NB4 (cell line): ENCODE data around the gene IQCE.

ENCODE experiments used
- DNase-seq: peaks from one replicate; pipeline ENCODE4 v3.0.0; 2010; ENCODE audit warnings: low read depth
- H3K4me3 ChIP-seq: one replicate; pipeline ENCODE4 v1.5.1; 2011; ENCODE audit warnings: mild to moderate bottlenecking, low read depth, low read length, moderate library complexity
- MAX ChIP-seq: IDR thresholded peaks from 2 replicates; pipeline ENCODE4 v1.6.1; 2011; ENCODE audit warnings: low read depth, low read length
- MYC ChIP-seq: IDR thresholded peaks from 2 replicates; pipeline ENCODE4 v1.6.1; 2011; ENCODE audit warnings: low read depth, low read length
- POLR2A ChIP-seq: IDR thresholded peaks from 2 replicates; pipeline ENCODE4 v1.6.1; 2011; ENCODE audit warnings: mild to moderate bottlenecking; ENCODE audit not compliant: insufficient read length; ENCODE audit errors: extremely low read depth
- TF ChIP-seq, protein P1 (sequence below): IDR thresholded peaks from one replicate; pipeline ENCODE4 v1.5.1; 2012; ENCODE audit warnings: low read depth, low read length

Gene IQCE

GRCh38 chr7:2622869-2623697 lies 64.3 kb downstream of the IQCE start:
- no peak overlapping the region for H3K4me3 ChIP-seq
- TF ChIP-seq, protein P1, sequence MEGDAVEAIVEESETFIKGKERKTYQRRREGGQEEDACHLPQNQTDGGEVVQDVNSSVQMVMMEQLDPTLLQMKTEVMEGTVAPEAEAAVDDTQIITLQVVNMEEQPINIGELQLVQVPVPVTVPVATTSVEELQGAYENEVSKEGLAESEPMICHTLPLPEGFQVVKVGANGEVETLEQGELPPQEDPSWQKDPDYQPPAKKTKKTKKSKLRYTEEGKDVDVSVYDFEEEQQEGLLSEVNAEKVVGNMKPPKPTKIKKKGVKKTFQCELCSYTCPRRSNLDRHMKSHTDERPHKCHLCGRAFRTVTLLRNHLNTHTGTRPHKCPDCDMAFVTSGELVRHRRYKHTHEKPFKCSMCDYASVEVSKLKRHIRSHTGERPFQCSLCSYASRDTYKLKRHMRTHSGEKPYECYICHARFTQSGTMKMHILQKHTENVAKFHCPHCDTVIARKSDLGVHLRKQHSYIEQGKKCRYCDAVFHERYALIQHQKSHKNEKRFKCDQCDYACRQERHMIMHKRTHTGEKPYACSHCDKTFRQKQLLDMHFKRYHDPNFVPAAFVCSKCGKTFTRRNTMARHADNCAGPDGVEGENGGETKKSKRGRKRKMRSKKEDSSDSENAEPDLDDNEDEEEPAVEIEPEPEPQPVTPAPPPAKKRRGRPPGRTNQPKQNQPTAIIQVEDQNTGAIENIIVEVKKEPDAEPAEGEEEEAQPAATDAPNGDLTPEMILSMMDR: no peak
- TF ChIP-seq MAX (no peak), MYC (no peak), POLR2A (no peak)
- no peak for DNase-seq

DNA sequence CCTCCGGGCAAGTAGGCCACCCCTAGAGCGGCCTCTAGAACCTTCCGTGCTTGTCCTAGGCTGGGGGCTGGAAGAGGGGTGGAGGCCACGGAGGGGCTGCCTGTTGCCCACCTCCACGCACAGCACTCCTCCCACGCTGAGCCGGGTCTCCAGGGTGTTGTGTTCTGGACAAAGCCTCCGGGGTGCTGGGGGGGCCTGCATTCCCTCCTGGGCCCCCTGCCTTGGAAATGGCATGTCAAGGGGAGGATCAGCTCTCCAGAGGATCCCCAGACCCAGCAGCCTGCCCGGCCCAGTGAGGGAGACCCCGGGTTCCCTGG lies 64.9 kb downstream of the IQCE start:
- no peak for DNase-seq
- TF ChIP-seq, protein P1: no peak
- no peak for TF ChIP-seq POLR2A
- no peak for TF ChIP-seq MAX
- TF ChIP-seq MYC: no peak
- H3K4me3 ChIP-seq: no peak overlapping the region

GRCh38 chr7:2624293-2624886 lies 65.6 kb downstream of the IQCE start:
- no peak for DNase-seq
- no peak overlapping the region for H3K4me3 ChIP-seq
- TF ChIP-seq MAX (no peak), MYC (no peak), POLR2A (no peak)
- TF ChIP-seq, protein P1: no peak

DNA sequence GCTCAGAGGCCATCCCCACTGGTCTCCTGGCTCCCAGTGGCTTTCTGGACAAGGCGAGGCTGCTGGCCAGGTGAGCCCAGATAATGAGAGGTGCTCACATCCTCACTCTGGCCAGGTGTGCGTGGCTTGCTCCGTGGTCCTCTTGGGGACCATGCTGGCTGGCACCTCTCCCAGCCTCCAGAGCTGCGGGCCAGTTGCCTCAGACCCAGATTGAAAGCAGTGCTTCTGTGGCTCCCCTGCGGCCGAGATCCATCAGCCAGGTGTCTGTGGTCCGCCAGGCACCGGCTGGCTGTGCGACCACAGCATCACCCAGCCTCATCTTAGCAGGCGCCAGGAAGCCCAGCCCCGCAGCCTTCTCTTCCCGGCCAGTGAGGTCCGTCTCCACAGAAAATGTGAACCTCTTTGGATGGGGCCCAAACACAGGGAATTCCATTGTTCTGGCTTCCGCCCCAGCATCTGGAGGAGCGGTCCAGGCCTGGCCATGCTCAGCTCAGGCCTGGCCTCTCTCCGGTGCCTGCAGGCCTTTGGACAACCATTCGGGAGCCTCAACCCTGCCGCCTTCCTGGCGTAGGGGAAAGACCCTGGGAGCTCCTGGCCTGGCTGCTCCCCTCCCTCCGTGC lies 67.8 kb downstream of the IQCE start:
- no peak for DNase-seq
- no peak for TF ChIP-seq MYC
- TF ChIP-seq POLR2A: no peak
- no peak for TF ChIP-seq MAX
- TF ChIP-seq, protein P1: no peak
- no peak overlapping the region for H3K4me3 ChIP-seq

GRCh38 chr7:2627258-2628129 lies 68.7 kb downstream of the IQCE start:
- no peak for TF ChIP-seq MYC
- no peak for TF ChIP-seq POLR2A
- TF ChIP-seq, protein P1: no peak
- no peak for TF ChIP-seq MAX
- DNase-seq: no peak
- no peak overlapping the region for H3K4me3 ChIP-seq
